SJSA1 (cell line): Measurements from ENCODE around the gene CHCHD3. TPM values are rescaled to one million over a fixed set of nuclear protein-coding genes. Genes with fewer than 3 reads are reported as not detected.
A peak's percentile ranks its signal among the peaks of the same experiment; 100 is the strongest.

Experiments
- DNase-seq, 2 experiments: peaks; one replicate each; pipeline ENCODE4 v3.0.0-alpha.2; 2015 to 2020; ENCODE audit warnings: low spot score in 2 of 2, low read depth in 1 of 2
- H3K27ac ChIP-seq: fragments of 250-450 bp; sonication (Bioruptor Pico); 2 replicates; pipeline ENCODE4 v1.5.1; 2020; ENCODE audit warnings: mild to moderate bottlenecking, moderate library complexity
- H3K27me3 ChIP-seq: fragments of 250-450 bp; sonication (Bioruptor Pico); replicated peaks from 2 replicates; pipeline ENCODE4 v1.5.1; 2020; ENCODE audit warnings: mild to moderate bottlenecking, moderate library complexity
- H3K36me3 ChIP-seq: fragments of 250-450 bp; sonication (Bioruptor Pico); 2 replicates; pipeline ENCODE4 v1.5.1; 2020; ENCODE audit warnings: mild to moderate bottlenecking
- H3K4me1 ChIP-seq: fragments of 250-450 bp; sonication (Bioruptor Pico); replicated peaks from 2 replicates; pipeline ENCODE4 v1.6.1; 2021; ENCODE audit warnings: mild to moderate bottlenecking
- H3K4me3 ChIP-seq: fragments of 250-450 bp; sonication (Bioruptor Pico); 2 replicates; pipeline ENCODE4 v1.5.1; 2020; ENCODE audit warnings: mild to moderate bottlenecking
- H3K9me3 ChIP-seq: fragments of 250-450 bp; sonication (Bioruptor Pico); replicated peaks from 2 replicates; pipeline ENCODE4 v1.5.1; 2020; ENCODE audit warnings: mild to moderate bottlenecking
- total RNA-seq: library from RNA; depleted of rRNA; stranded (reverse); fragments of >200 nt; shearing (Covaris generic); gene quantifications from 2 replicates; pipeline ENCODE4 v1.2.3, GENCODE V29; 2014

CHCHD3 gene
- total RNA-seq, 1 experiment from 2014 or later, result 150 TPM

- no peaks in the 10 kb centered on the region for H3K27me3 ChIP-seq
- no peak for DNase-seq
- H3K4me1 ChIP-seq, result no peaks in the 10 kb centered on the region
- H3K27ac ChIP-seq, result no peak overlapping the region
- H3K4me3 ChIP-seq, result no peak overlapping the region
- H3K36me3 ChIP-seq, result peaks cover 25% of the 10 kb centered on the region
- H3K9me3 ChIP-seq, result no peaks in the 10 kb centered on the region
Measured at GRCh38 chr7:133064082-133064820, 17.6 kb downstream of the CHCHD3 start.

GRCh38 chr7:133061792-133062191 is 20.1 kb downstream of the CHCHD3 start:
- H3K27ac ChIP-seq, result no peak overlapping the region
- H3K36me3 ChIP-seq, result peaks cover 8% of the 10 kb centered on the region
- H3K4me3 ChIP-seq, result no peak overlapping the region
- DNase-seq, result no peak
- no peaks in the 10 kb centered on the region for H3K4me1 ChIP-seq
- H3K27me3 ChIP-seq, result no peaks in the 10 kb centered on the region
- no peaks in the 10 kb centered on the region for H3K9me3 ChIP-seq

- Histone ChIP-seq H3K27me3 (no peaks in the 10 kb centered on the region), H3K36me3 (peaks cover 5% of the 10 kb centered on the region; the same call in 1 of the 2 replicates), H3K4me1 (no peaks in the 10 kb centered on the region), H3K27ac (no peak overlapping the region), H3K4me3 (no peak overlapping the region), H3K9me3 (no peaks in the 10 kb centered on the region)
- DNase-seq, result no peak
Measured at GRCh38 chr7:133061357-133061756, 20.5 kb downstream of the CHCHD3 start.

GRCh38 chr7:133060004-133060403 is 21.9 kb downstream of the CHCHD3 start:
- Histone ChIP-seq H3K36me3 (0 out of 2 replicates have a peak, but pooled peaks cover 3% of the 10 kb centered on the region), H3K4me1 (no peaks in the 10 kb centered on the region), H3K9me3 (no peaks in the 10 kb centered on the region), H3K4me3 (no peak overlapping the region), H3K27me3 (no peaks in the 10 kb centered on the region), H3K27ac (no peak overlapping the region)
- DNase-seq, result no peak

- no peak for DNase-seq
Measured at GRCh38 chr7:133059263-133059662, 22.6 kb downstream of the CHCHD3 start.

GRCh38 chr7:133056370-133057238 is 25.3 kb downstream of the CHCHD3 start:
- Histone ChIP-seq H3K9me3 (no peaks in the 10 kb centered on the region), H3K4me3 (no peak overlapping the region), H3K27me3 (no peaks in the 10 kb centered on the region), H3K27ac (no peak overlapping the region), H3K36me3 (0 out of 2 replicates have a peak, but pooled peaks cover 1% of the 10 kb centered on the region), H3K4me1 (peaks cover 33% of the 10 kb centered on the region)
- no peak for DNase-seq

More at GRCh38 chr7:133059263-133059662, 22.6 kb downstream of the CHCHD3 start:
- Histone ChIP-seq H3K36me3 (0 out of 2 replicates have a peak, but pooled peaks cover 3% of the 10 kb centered on the region), H3K27me3 (no peaks in the 10 kb centered on the region), H3K4me1 (peaks cover 6% of the 10 kb centered on the region), H3K4me3 (no peak overlapping the region), H3K9me3 (no peaks in the 10 kb centered on the region), H3K27ac (no peak overlapping the region)

GRCh38 chr7:133054162-133054840 is 27.6 kb downstream of the CHCHD3 start:
- Histone ChIP-seq H3K4me1 (peaks cover 39% of the 10 kb centered on the region), H3K9me3 (no peaks in the 10 kb centered on the region), H3K27ac (peak overlapping the region; percentile 85), H3K4me3 (no peak overlapping the region), H3K27me3 (no peaks in the 10 kb centered on the region), H3K36me3 (no peaks in the 10 kb centered on the region)
- DNase-seq, result no peak

- Histone ChIP-seq H3K4me3 (no peak overlapping the region), H3K36me3 (no peaks in the 10 kb centered on the region), H3K27ac (peak overlapping the region; percentile 85), H3K4me1 (peaks cover 39% of the 10 kb centered on the region), H3K27me3 (no peaks in the 10 kb centered on the region), H3K9me3 (no peaks in the 10 kb centered on the region)
- peak; percentile 81 to 93 for DNase-seq
Measured at GRCh38 chr7:133053321-133053891, 28.5 kb downstream of the CHCHD3 start.

GRCh38 chr7:133052826-133053225 is 29.1 kb downstream of the CHCHD3 start:
- Histone ChIP-seq H3K27me3 (no peaks in the 10 kb centered on the region), H3K4me3 (no peak overlapping the region), H3K27ac (peak overlapping the region; percentile 85), H3K36me3 (no peaks in the 10 kb centered on the region), H3K4me1 (peaks cover 39% of the 10 kb centered on the region), H3K9me3 (no peaks in the 10 kb centered on the region)
- no peak for DNase-seq

GRCh38 chr7:133052401-133052756 is 29.5 kb downstream of the CHCHD3 start:
- H3K36me3 ChIP-seq, result no peaks in the 10 kb centered on the region
- no peaks in the 10 kb centered on the region for H3K9me3 ChIP-seq
- H3K4me3 ChIP-seq, result no peak overlapping the region
- H3K4me1 ChIP-seq, result peaks cover 39% of the 10 kb centered on the region
- DNase-seq, result peak in 1 of 2 experiments; percentile 56
- H3K27me3 ChIP-seq, result no peaks in the 10 kb centered on the region
- H3K27ac ChIP-seq, result peak overlapping the region; percentile 85

- H3K9me3 ChIP-seq, result no peaks in the 10 kb centered on the region
- H3K4me3 ChIP-seq, result no peak overlapping the region
- no peak for DNase-seq
- H3K4me1 ChIP-seq, result peaks cover 39% of the 10 kb centered on the region
- H3K36me3 ChIP-seq, result no peaks in the 10 kb centered on the region
- peak overlapping the region; percentile 85 for H3K27ac ChIP-seq
- H3K27me3 ChIP-seq, result no peaks in the 10 kb centered on the region
Measured at GRCh38 chr7:133051719-133052400, 30.0 kb downstream of the CHCHD3 start.

GRCh38 chr7:133051066-133051465 is 30.8 kb downstream of the CHCHD3 start:
- H3K27ac ChIP-seq, result no peak overlapping the region
- no peaks in the 10 kb centered on the region for H3K27me3 ChIP-seq
- no peaks in the 10 kb centered on the region for H3K9me3 ChIP-seq
- H3K36me3 ChIP-seq, result no peaks in the 10 kb centered on the region
- H3K4me1 ChIP-seq, result peaks cover 39% of the 10 kb centered on the region
- no peak overlapping the region for H3K4me3 ChIP-seq
- no peak for DNase-seq
